SU-DHL-6 (cell line): ENCODE results near the gene CPAMD8.

Experiments
- H2AFZ ChIP-seq: fragments of 200-600 bp; sonication (generic); 2 replicates; pipeline ENCODE4 v1.6.1; 2014; ENCODE audit warnings: low read depth, mild to moderate bottlenecking, moderate library complexity, mixed read lengths, antibody characterized with exemption, low read length; ENCODE audit not compliant: severe bottlenecking
- H3F3A ChIP-seq: fragments of 200-600 bp; shearing (Covaris generic); 2 replicates; pipeline ENCODE4 v1.6.0; 2016; ENCODE audit warnings: antibody characterized with exemption, mild to moderate bottlenecking; ENCODE audit not compliant: insufficient read depth
- H3K27ac ChIP-seq: fragments of 200-600 bp; sonication (generic); 2 replicates; pipeline ENCODE4 v1.5.1; 2016; ENCODE audit warnings: low read depth, mild to moderate bottlenecking, low read length, moderate library complexity, mixed read lengths
- H3K27me3 ChIP-seq: fragments of 200-600 bp; sonication (generic), shearing (Covaris generic); 2 replicates; pipeline ENCODE4 v1.6.0; 2014; ENCODE audit warnings: mild to moderate bottlenecking, low read length
- H3K36me3 ChIP-seq: fragments of 200-600 bp; sonication (generic); 2 replicates; pipeline ENCODE4 v1.6.1; 2014; ENCODE audit warnings: mild to moderate bottlenecking, low read length, mixed read lengths
- H3K4me2 ChIP-seq: fragments of 300-600, 200-600 bp; shearing (Covaris generic), sonication (generic); 2 replicates; pipeline ENCODE4 v1.6.0; 2014; ENCODE audit warnings: low read length, low read depth, mild to moderate bottlenecking; ENCODE audit not compliant: poor library complexity, severe bottlenecking
- H3K4me3 ChIP-seq: fragments of 200-600 bp; sonication (generic); 2 replicates; pipeline ENCODE4 v1.5.1; 2014; ENCODE audit warnings: antibody characterized with exemption, low read length, mild to moderate bottlenecking, mixed read lengths; ENCODE audit not compliant: insufficient read depth, poor library complexity, severe bottlenecking
- H3K79me2 ChIP-seq: fragments of 200-600 bp; sonication (generic); 2 replicates; pipeline ENCODE4 v1.6.1; 2014; ENCODE audit warnings: mild to moderate bottlenecking, low read length, moderate library complexity; ENCODE audit not compliant: insufficient read depth
- H3K9ac ChIP-seq: fragments of 200-600 bp; sonication (generic); 2 replicates; pipeline ENCODE4 v1.7.0; 2014; ENCODE audit warnings: mild to moderate bottlenecking, low read length
- H3K9me2 ChIP-seq: fragments of 200-600 bp; sonication (generic); replicated peaks from 2 replicates; pipeline ENCODE4 v1.6.1; 2014; ENCODE audit warnings: low read length; ENCODE audit not compliant: insufficient read depth
- H3K9me3 ChIP-seq: fragments of 200-600 bp; sonication (generic); 2 replicates; pipeline ENCODE4 v1.6.1; 2014; ENCODE audit warnings: low read length, mixed read lengths; ENCODE audit not compliant: insufficient read depth
- H4K20me1 ChIP-seq: fragments of 200-600 bp; sonication (generic); 2 replicates; pipeline ENCODE4 v1.6.1; 2014; ENCODE audit warnings: low read depth, mild to moderate bottlenecking, antibody characterized with exemption, low read length, moderate library complexity, mixed read lengths
- CTCF ChIP-seq: fragments of 200-600 bp; sonication (generic); IDR thresholded peaks from one replicate; pipeline ENCODE4 v1.5.1; 2017; ENCODE audit warnings: antibody characterized with exemption, mild to moderate bottlenecking, low read length, moderate library complexity; ENCODE audit not compliant: insufficient read depth, poor library complexity, severe bottlenecking
- EZH2phosphoT487 ChIP-seq: fragments of 200-600 bp; sonication (generic), shearing (Covaris generic); conservative IDR thresholded peaks from 2 replicates; pipeline ENCODE4 v1.6.1; 2018; ENCODE audit warnings: mild to moderate bottlenecking, antibody characterized with exemption, low read length, moderate library complexity, mixed read lengths

Gene CPAMD8

DNA sequence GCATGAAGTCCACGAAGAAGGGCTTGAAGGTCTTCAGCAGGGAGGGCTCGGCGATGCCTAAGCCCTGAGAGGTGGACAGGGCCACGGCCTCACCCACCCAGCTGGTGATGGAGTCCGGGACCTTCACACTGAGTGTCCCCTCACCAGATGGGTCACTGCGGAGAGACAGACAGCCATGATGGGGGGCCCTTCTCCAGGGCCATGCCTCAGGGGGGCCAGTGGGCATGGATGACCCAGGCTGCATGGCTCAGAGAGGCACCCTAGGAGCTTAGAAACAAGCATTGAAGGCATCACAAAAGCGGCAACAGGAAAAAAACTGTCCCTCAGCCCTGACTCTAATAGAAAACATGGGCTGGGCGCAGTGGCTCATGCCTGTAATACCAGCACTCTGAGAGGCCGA lies 74.6 kb downstream of the CPAMD8 start:
- Histone ChIP-seq H4K20me1 (no peaks in the 10 kb centered on the region), H2AFZ (no peak overlapping the region), H3K4me2 (no peak overlapping the region), H3K27me3 (no peaks in the 10 kb centered on the region), H3K36me3 (no peaks in the 10 kb centered on the region), H3K27ac (no peak overlapping the region), H3K9me2 (no peaks in the 10 kb centered on the region), H3K79me2 (no peaks in the 10 kb centered on the region), H3K4me3 (no peak overlapping the region), H3K9ac (no peak overlapping the region), H3F3A (no peaks in the 10 kb centered on the region), H3K9me3 (no peaks in the 10 kb centered on the region)
- TF ChIP-seq EZH2phosphoT487 = no peak

DNA sequence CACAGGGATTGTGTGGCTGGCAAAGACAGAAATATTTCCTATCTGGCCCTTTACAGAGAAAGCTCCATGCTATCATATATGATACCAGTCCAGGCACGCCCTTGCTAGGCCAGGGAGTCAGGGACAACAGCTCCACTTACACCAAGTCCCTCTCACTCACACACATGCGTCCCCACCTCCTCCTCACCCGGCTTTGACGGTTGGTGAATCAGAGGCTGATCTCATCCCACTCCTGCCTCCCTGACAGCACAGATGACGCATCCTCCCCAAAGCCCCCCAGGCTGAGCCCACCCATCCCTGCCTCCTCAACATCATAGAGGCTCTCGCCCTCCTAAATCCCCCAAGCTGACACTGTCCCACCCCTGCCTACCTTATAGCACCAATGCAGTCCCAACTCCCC lies 75.1 kb downstream of the CPAMD8 start:
- Histone ChIP-seq H3K4me2 (no peak overlapping the region), H4K20me1 (no peaks in the 10 kb centered on the region), H2AFZ (no peak overlapping the region), H3K27ac (no peak overlapping the region), H3K36me3 (no peaks in the 10 kb centered on the region), H3K9ac (no peak overlapping the region), H3F3A (no peaks in the 10 kb centered on the region), H3K9me2 (no peaks in the 10 kb centered on the region), H3K27me3 (no peaks in the 10 kb centered on the region), H3K9me3 (no peaks in the 10 kb centered on the region), H3K79me2 (no peaks in the 10 kb centered on the region), H3K4me3 (no peak overlapping the region)
- TF ChIP-seq CTCF (no peak), EZH2phosphoT487 (no peak)

DNA sequence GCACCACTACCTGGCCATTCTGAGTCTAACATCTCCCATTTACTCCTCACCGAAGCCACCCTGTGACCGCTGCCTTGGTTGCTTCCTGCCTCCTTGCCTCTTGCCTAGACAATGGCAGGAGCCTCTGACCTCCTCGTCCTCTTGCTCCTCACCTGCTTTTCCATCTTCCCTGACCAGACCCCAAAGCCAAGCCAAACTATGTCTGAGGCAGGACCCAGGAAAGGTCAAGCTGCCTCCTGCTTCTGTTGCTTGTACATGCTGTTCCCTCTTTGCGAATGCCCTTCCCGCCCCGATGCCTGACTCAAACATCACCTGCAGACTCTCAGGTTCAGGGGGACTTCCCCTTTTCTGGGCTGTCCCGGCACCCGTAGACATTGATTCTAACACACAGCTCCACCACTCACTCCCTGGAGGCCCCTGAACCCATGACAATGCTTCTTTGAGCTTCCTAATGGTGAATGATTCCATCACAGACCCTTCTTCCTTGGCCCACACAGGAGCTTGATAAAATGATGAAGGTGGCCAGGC lies 77.0 kb downstream of the CPAMD8 start:
- Histone ChIP-seq H3K9me2 (no peaks in the 10 kb centered on the region), H3F3A (no peaks in the 10 kb centered on the region), H3K27ac (no peak overlapping the region), H3K36me3 (no peaks in the 10 kb centered on the region), H3K9ac (no peak overlapping the region), H3K9me3 (no peaks in the 10 kb centered on the region), H2AFZ (no peak overlapping the region), H4K20me1 (no peaks in the 10 kb centered on the region), H3K79me2 (no peaks in the 10 kb centered on the region), H3K4me2 (no peak overlapping the region), H3K27me3 (no peaks in the 10 kb centered on the region), H3K4me3 (no peak overlapping the region)
- no peak for TF ChIP-seq EZH2phosphoT487
- no peak for TF ChIP-seq CTCF

DNA sequence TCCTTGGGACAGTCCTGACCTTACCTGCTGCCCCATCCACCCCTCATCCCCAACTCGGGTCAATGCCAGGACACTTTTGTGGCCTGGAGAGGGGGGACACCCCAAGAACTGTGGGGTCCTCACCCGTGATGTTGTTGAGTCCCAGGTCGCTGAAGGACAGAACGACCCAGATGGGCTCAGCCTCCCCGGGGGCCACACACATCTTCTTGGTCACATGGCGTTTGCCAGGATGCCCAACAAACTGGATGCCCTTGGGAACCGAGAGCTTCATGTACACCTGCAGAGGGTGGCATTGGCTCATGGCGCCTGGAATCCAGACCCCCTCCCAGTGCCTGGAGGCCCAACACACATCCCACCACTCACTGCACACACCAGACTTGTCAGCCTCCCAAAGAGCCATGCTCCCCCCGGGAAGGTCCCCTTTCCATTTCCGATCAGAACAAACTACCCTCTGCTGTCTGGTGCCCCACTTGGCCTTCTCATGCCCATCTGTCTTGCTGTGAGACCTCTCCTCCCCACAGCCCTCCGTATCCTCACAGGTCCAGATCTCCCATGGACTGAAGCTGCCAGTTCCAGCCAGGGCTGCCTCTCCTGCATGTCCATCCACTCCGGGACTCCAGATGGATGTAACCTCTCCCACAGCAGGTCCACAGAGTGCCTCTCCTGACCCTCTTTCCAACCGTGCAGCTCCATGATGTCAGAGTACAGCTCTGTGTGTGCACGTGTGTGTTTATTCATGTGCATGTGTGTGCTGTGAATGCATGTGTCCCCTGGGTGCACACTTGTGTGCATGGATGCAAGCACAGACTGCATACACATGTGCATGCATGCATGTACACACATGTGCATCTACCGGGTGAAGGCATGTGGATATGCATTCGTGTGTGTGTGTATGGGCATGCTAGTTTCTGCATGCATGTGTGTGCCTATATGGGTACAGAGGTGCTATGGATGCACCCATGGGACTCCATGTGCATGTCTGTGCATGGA lies 79.4 kb downstream of the CPAMD8 start:
- H3K4me3 ChIP-seq = no peak overlapping the region
- H2AFZ ChIP-seq = no peak overlapping the region
- no peaks in the 10 kb centered on the region for H4K20me1 ChIP-seq
- H3K9ac ChIP-seq = no peak overlapping the region
- no peaks in the 10 kb centered on the region for H3F3A ChIP-seq
- no peak for TF ChIP-seq CTCF
- no peak for TF ChIP-seq EZH2phosphoT487
- H3K9me3 ChIP-seq = no peaks in the 10 kb centered on the region
- no peaks in the 10 kb centered on the region for H3K27me3 ChIP-seq
- no peaks in the 10 kb centered on the region for H3K79me2 ChIP-seq
- no peaks in the 10 kb centered on the region for H3K9me2 ChIP-seq
- H3K36me3 ChIP-seq = no peaks in the 10 kb centered on the region
- H3K4me2 ChIP-seq = no peak overlapping the region
- no peak overlapping the region for H3K27ac ChIP-seq
